ENCODE measurements around the gene STUM. TPM values are rescaled to one million over a fixed set of nuclear protein-coding genes. Genes with fewer than 3 reads are reported as not detected.

Gene STUM
- total RNA-seq, 1 experiment from 2014 or later = not detected

DNA sequence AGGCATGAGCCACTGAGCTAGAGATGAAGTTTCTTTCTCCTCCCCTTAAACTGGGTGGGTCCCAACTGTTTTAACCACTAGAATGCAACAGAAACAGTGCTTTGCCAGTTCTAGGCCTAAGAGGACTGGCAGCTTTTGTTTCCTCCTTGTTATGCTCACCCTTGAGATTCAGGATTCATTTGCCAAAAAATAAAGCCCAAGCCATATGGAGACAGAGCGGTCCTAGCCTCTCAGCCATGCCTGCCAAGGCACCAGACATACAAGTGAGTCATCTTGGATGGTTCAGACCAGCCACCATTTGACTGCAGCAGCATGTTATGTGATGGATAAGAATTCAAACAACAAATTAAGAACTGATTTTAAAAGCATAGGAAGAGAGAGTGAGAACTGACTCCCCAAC lies 38.1 kb upstream of the STUM start:
- Mint-ChIP-seq H3K4me1 (ENCODE audit: low read depth, unreplicated experiment) (no peaks in the 10 kb centered on the region), H3K36me3 (ENCODE audit: insufficient read depth, unreplicated experiment) (no peaks in the 10 kb centered on the region)
- CTCF ChIA-PET = no interaction called here

DNA sequence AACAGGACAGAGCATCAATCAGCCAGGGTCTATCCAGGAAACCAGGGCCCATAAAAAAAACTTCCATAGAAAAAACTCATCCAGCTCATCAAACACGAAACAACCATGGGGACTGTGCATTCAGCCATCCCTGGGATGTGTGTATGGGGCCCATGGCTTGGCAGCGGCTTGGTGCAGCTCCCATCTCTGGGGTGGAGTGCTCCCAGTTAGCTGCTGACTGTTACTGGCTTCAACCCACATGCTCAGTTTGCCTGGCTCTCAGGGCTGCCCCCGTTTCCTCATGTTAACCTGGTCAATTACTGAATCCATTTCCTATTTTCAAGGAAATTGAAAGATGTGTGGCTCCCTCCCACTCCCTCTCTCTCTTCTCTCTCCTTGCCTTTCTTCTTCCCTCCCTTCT lies 37.3 kb upstream of the STUM start:
- Mint-ChIP-seq H3K36me3 (ENCODE audit: insufficient read depth, unreplicated experiment) (no peaks in the 10 kb centered on the region), H3K9me3 (ENCODE audit: low read depth, unreplicated experiment) (no peaks in the 10 kb centered on the region), H3K27me3 (ENCODE audit: unreplicated experiment) (peaks cover 47% of the 10 kb centered on the region), H3K4me1 (ENCODE audit: low read depth, unreplicated experiment) (no peaks in the 10 kb centered on the region), H3K4me3 (ENCODE audit: low read depth, unreplicated experiment) (no peak overlapping the region), H3K27ac (ENCODE audit: unreplicated experiment) (no peak overlapping the region)
- CTCF ChIA-PET = no interaction called here
- TF ChIP-seq, protein P1, sequence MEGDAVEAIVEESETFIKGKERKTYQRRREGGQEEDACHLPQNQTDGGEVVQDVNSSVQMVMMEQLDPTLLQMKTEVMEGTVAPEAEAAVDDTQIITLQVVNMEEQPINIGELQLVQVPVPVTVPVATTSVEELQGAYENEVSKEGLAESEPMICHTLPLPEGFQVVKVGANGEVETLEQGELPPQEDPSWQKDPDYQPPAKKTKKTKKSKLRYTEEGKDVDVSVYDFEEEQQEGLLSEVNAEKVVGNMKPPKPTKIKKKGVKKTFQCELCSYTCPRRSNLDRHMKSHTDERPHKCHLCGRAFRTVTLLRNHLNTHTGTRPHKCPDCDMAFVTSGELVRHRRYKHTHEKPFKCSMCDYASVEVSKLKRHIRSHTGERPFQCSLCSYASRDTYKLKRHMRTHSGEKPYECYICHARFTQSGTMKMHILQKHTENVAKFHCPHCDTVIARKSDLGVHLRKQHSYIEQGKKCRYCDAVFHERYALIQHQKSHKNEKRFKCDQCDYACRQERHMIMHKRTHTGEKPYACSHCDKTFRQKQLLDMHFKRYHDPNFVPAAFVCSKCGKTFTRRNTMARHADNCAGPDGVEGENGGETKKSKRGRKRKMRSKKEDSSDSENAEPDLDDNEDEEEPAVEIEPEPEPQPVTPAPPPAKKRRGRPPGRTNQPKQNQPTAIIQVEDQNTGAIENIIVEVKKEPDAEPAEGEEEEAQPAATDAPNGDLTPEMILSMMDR (IDR thresholded peaks at IDR 0.05; ENCODE audit: unreplicated experiment) = no peak
- BruUV-seq (replicated peaks) = no TSS peak
- no peak for DNase-seq
- intact Hi-C loops (cut with micrococcal nuclease; ENCODE audit: unreplicated experiment) = no loop called here

More for the DNA sequence above, 38.1 kb upstream of the STUM start:
- no peak for DNase-seq
- Mint-ChIP-seq H3K27ac (ENCODE audit: unreplicated experiment) (no peak overlapping the region), H3K9me3 (ENCODE audit: low read depth, unreplicated experiment) (no peaks in the 10 kb centered on the region), H3K27me3 (ENCODE audit: unreplicated experiment) (peaks cover 47% of the 10 kb centered on the region), H3K4me3 (ENCODE audit: low read depth, unreplicated experiment) (no peak overlapping the region)
- BruUV-seq (replicated peaks) = no TSS peak
- TF ChIP-seq, protein P1 (IDR thresholded peaks at IDR 0.05; ENCODE audit: unreplicated experiment) = no peak
- intact Hi-C loops (cut with micrococcal nuclease; ENCODE audit: unreplicated experiment) = no loop called here

DNA sequence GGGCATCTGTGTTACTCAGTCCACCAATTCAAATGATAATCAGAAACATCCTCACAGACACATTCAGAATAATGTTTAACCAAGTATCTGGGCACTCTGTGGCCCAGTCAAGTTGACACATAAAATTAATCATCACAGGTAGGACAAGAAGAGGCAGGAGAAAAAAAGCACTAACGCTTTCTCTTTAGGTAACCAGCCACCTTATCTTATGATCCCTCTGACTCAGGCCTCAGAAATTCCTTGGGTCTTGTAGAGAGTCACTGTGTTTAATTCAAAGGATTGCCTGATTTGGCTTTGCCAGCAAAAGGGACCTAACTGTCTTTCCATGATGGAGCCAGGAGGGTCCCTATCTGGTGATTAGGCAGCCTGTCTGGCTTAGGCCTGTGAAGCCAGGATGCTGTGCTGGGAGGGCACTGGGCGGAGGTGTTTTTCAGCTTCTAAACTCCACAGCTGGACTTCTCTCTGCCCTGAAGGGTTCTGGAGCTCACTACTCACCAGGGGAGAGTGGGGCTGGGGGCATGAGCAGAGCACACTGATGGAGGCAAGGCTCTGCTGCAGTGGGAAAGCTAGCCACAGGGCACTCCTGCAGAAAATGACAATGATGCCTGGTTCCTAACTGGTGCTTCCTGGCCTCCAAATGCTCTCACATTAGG lies 36.4 kb upstream of the STUM start:
- Mint-ChIP-seq H3K27ac (ENCODE audit: unreplicated experiment) (no peak overlapping the region), H3K27me3 (ENCODE audit: unreplicated experiment) (peaks cover 47% of the 10 kb centered on the region), H3K4me1 (ENCODE audit: low read depth, unreplicated experiment) (no peaks in the 10 kb centered on the region), H3K36me3 (ENCODE audit: insufficient read depth, unreplicated experiment) (no peaks in the 10 kb centered on the region), H3K9me3 (ENCODE audit: low read depth, unreplicated experiment) (no peaks in the 10 kb centered on the region), H3K4me3 (ENCODE audit: low read depth, unreplicated experiment) (no peak overlapping the region)
- BruUV-seq (replicated peaks) = no TSS peak
- CTCF ChIA-PET = interaction anchor here (0.5 kb wide), 1 partner anchor 182 kb away, joined by 3 read pairs; no protein-coding TSS in a partner anchor
- intact Hi-C loops (cut with micrococcal nuclease; ENCODE audit: unreplicated experiment) = no loop called here
- peak; percentile 9 for DNase-seq
- TF ChIP-seq, protein P1 (IDR thresholded peaks at IDR 0.05; ENCODE audit: unreplicated experiment) = no peak

DNA sequence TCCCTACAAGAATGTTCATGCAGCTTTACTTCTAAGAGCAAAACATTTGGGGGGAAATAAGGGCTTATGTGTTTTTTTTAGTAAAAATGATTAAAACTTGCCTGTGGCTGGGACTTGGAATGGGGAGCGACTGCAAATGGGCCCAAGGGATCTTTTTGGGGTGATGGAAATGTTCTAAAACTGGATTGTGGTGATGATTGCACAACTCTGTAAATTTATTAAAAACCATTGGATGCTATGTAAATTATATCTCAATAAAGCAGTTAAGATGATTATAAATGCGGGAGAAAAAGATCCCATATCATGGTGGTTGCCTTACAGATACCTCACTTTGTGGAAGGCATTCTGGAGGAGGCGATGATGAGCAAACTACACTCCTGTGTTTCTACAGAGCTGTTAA lies 30.2 kb upstream of the STUM start:
- Mint-ChIP-seq H3K36me3 (ENCODE audit: insufficient read depth, unreplicated experiment) (no peaks in the 10 kb centered on the region), H3K4me3 (ENCODE audit: low read depth, unreplicated experiment) (no peak overlapping the region), H3K9me3 (ENCODE audit: low read depth, unreplicated experiment) (no peaks in the 10 kb centered on the region), H3K4me1 (ENCODE audit: low read depth, unreplicated experiment) (no peaks in the 10 kb centered on the region), H3K27me3 (ENCODE audit: unreplicated experiment) (peaks cover 84% of the 10 kb centered on the region), H3K27ac (ENCODE audit: unreplicated experiment) (no peak overlapping the region)
- TF ChIP-seq, protein P1 (IDR thresholded peaks at IDR 0.05; ENCODE audit: unreplicated experiment) = no peak
- BruUV-seq (replicated peaks) = no TSS peak
- intact Hi-C loops (cut with micrococcal nuclease; ENCODE audit: unreplicated experiment) = no loop called here
- DNase-seq = no peak
- CTCF ChIA-PET = interaction anchor here (0.7 kb wide), 1 partner anchor 133 kb away, joined by 3 read pairs; no protein-coding TSS in a partner anchor

Data from Calu3 (cell line).